ENCODE data around the gene CFAP410. TPM values are rescaled to one million over a fixed set of nuclear protein-coding genes. Genes with fewer than 3 reads are reported as not detected.
A peak's percentile ranks its signal among the peaks of the same experiment; 100 is the strongest.
"Not testable (repeated sequence)": the region's sequence is repeated elsewhere in the genome, so short reads cannot be mapped to it uniquely, and the experiment has no call there.

CFAP410 gene
- total and polyA plus RNA-seq, 8 donors: 16.5 to 31.5 (median 21.1) TPM

- peaks cover 26 to 76% of the 10 kb centered on the region in 2 donors for H3K27me3 ChIP-seq
- H3K4me3 ChIP-seq: no peak overlapping the region
- DNase-seq (peak in 1 of 4 donors; percentile 78), ATAC-seq (no peak)
- H3K4me1 ChIP-seq: peaks cover 7 to 44% of the 10 kb centered on the region in 2 donors
- intact Hi-C loops (cut with DNase I): no loop called here
- no peak overlapping the region for H3K27ac ChIP-seq
- TF ChIP-seq CTCF (IDR thresholded peaks at IDR 0.05): no peak
- H3K36me3 ChIP-seq: no peaks in the 10 kb centered on the region
- no peaks in the 10 kb centered on the region for H3K9me3 ChIP-seq
These were observed 9.7 kb upstream of the CFAP410 start for GRCh38 chr21:44348861-44349260.

GRCh38 chr21:44347911-44348451 is 8.8 kb upstream of the CFAP410 start:
- intact Hi-C loops (cut with DNase I): no loop called here
- TF ChIP-seq CTCF (IDR thresholded peaks at IDR 0.05): no peak
- ATAC-seq (peak; percentile 83), DNase-seq (peak in 3 of 4 donors; percentile 54 to 80 (median 74))
- Histone ChIP-seq H3K9me3 (no peaks in the 10 kb centered on the region), H3K27ac (peak overlapping the region in 1 of 2 donors; percentile 23), H3K36me3 (no peaks in the 10 kb centered on the region), H3K27me3 (peaks cover 26 to 73% of the 10 kb centered on the region in 2 donors), H3K4me1 (peaks cover 4 to 37% of the 10 kb centered on the region in 2 donors), H3K4me3 (no peak overlapping the region)

- no peak for ATAC-seq
- Histone ChIP-seq H3K4me3 (no peak overlapping the region), H3K4me1 (peaks cover 0 to 12% of the 10 kb centered on the region in 2 donors)
These were observed 6.3 kb upstream of the CFAP410 start for GRCh38 chr21:44345495-44345894.

GRCh38 chr21:44344541-44345183 is 5.5 kb upstream of the CFAP410 start:
- peak in 1 of 4 donors; percentile 61 for DNase-seq

More at GRCh38 chr21:44345495-44345894, 6.3 kb upstream of the CFAP410 start:
- no peaks in the 10 kb centered on the region for H3K36me3 ChIP-seq
- TF ChIP-seq CTCF (IDR thresholded peaks at IDR 0.05): no peak
- peak in 1 of 4 donors; percentile 49 for DNase-seq
- H3K27me3 ChIP-seq: peaks cover 12 to 48% of the 10 kb centered on the region in 2 donors
- no peaks in the 10 kb centered on the region for H3K9me3 ChIP-seq
- no peak overlapping the region for H3K27ac ChIP-seq
- intact Hi-C loops (cut with DNase I): no loop called here

GRCh38 chr21:44342981-44343380 is 3.8 kb upstream of the CFAP410 start:
- ATAC-seq; H3K4me3 ChIP-seq; H3K9me3 ChIP-seq; H3K27ac ChIP-seq; H3K36me3 ChIP-seq; intact Hi-C loops (cut with DNase I): not testable (repeated sequence)
- peak in 1 of 4 donors; percentile 12 for DNase-seq
- peaks cover 4 to 12% of the 10 kb centered on the region in 2 donors for H3K4me1 ChIP-seq
- peaks cover 0 to 23% of the 10 kb centered on the region in 2 donors for H3K27me3 ChIP-seq

More at GRCh38 chr21:44344541-44345183, 5.5 kb upstream of the CFAP410 start:
- Histone ChIP-seq H3K9me3 (no peaks in the 10 kb centered on the region), H3K4me1 (peaks cover 3 to 10% of the 10 kb centered on the region in 2 donors), H3K27ac (no peak overlapping the region), H3K27me3 (peaks cover 7 to 40% of the 10 kb centered on the region in 2 donors), H3K4me3 (no peak overlapping the region), H3K36me3 (no peaks in the 10 kb centered on the region)
- no peak for TF ChIP-seq CTCF (IDR thresholded peaks at IDR 0.05)
- intact Hi-C loops (cut with DNase I): no loop called here
- ATAC-seq: no peak

- H3K36me3 ChIP-seq; ATAC-seq; H3K9me3 ChIP-seq; intact Hi-C loops (cut with DNase I); H3K4me3 ChIP-seq; H3K27ac ChIP-seq: not testable (repeated sequence)
- DNase-seq: peak in 1 of 4 donors; percentile 10
- Histone ChIP-seq H3K27me3 (peaks cover 0 to 16% of the 10 kb centered on the region in 2 donors), H3K4me1 (peaks cover 4 to 14% of the 10 kb centered on the region in 2 donors)
These were observed 2.7 kb upstream of the CFAP410 start for GRCh38 chr21:44341726-44342458.
